Hepatocyte (in vitro differentiated cells): Measurements from ENCODE around the gene ADAMTS13.

Experiments
- EZH2 ChIP-seq: fragments of 200-600 bp; sonication (generic); IDR thresholded peaks from 2 replicates; pipeline ENCODE4 v1.6.1; 2016; ENCODE audit warnings: antibody characterized with exemption, mild to moderate bottlenecking, borderline replicate concordance
- EZH2phosphoT487 ChIP-seq: fragments of 200-600 bp; sonication (generic); IDR thresholded peaks from one replicate; pipeline ENCODE4 v1.6.1; 2018; ENCODE audit warnings: antibody characterized with exemption, mild to moderate bottlenecking, low read depth, moderate library complexity; ENCODE audit not compliant: unreplicated experiment, severe bottlenecking
- TF ChIP-seq, protein P1 (sequence below): fragments of 200-600 bp; sonication (generic); IDR thresholded peaks from 2 replicates; pipeline ENCODE4 v1.5.1; 2016; ENCODE audit warnings: antibody characterized with exemption, mild to moderate bottlenecking; ENCODE audit not compliant: poor library complexity

DNA sequence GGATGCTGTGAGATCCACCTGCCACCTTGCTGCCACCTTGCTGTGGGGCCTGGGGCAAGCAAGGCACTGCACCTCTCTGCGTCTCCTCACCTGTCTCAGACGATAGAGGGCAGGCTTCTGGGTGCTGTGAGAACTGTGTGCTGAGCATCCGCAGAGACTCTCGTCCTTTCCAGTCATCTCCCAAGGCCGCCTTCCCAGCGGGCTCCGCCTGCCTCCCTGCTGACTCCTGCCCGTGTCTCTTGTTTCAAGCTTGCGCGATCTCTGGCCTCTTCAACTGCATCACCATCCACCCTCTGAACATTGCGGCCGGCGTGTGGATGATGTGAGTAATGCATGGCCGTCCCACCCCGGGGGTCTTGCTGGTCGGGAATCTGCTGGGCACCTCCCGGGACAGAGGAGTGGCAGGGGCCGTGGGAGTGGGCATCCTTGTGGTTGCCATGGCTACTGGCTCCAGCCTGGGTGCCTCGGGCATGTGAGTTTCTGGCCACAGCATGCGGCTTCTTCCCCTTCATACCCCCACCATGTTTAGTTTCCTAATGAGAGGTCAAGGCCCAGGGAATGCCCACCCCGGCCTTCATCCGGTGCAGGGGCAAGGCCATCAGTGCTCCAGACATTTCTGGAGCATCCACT, 41.2 kb downstream of the ADAMTS13 start:
- TF ChIP-seq, protein P1, sequence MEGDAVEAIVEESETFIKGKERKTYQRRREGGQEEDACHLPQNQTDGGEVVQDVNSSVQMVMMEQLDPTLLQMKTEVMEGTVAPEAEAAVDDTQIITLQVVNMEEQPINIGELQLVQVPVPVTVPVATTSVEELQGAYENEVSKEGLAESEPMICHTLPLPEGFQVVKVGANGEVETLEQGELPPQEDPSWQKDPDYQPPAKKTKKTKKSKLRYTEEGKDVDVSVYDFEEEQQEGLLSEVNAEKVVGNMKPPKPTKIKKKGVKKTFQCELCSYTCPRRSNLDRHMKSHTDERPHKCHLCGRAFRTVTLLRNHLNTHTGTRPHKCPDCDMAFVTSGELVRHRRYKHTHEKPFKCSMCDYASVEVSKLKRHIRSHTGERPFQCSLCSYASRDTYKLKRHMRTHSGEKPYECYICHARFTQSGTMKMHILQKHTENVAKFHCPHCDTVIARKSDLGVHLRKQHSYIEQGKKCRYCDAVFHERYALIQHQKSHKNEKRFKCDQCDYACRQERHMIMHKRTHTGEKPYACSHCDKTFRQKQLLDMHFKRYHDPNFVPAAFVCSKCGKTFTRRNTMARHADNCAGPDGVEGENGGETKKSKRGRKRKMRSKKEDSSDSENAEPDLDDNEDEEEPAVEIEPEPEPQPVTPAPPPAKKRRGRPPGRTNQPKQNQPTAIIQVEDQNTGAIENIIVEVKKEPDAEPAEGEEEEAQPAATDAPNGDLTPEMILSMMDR, result no peak
- TF ChIP-seq EZH2, result no peak
- TF ChIP-seq EZH2phosphoT487, result no peak
